GM21423 (cell line): Measurements from ENCODE around the gene CCDC92.

Source experiments
- ATAC-seq: cut with Tn5 transposase; IDR thresholded peaks from one replicate; pipeline ENCODE4 v1.9.1; 2021; ENCODE audit warnings: mild to moderate bottlenecking, moderate library complexity; ENCODE audit not compliant: unreplicated experiment

Gene CCDC92

DNA sequence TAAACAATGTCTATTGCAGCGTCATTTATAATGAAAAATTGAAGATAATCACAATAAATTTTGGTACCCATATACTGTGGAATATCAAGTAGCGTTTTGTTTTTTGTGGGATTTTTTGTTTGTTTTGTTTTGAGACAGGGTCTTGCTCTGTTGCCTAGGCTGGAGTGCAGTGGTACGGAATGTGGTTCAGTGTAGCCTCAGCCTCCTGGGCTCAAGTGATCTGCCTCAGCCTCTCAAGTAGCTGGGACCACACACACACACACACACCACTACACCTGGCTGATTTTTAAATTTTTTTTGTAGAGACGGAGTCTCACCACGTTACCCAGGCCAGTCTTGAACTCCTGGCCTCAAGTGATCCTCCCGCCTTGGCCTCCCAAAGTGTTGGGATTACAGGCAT, 6.9 kb upstream of the CCDC92 start:
- no peak for ATAC-seq

DNA sequence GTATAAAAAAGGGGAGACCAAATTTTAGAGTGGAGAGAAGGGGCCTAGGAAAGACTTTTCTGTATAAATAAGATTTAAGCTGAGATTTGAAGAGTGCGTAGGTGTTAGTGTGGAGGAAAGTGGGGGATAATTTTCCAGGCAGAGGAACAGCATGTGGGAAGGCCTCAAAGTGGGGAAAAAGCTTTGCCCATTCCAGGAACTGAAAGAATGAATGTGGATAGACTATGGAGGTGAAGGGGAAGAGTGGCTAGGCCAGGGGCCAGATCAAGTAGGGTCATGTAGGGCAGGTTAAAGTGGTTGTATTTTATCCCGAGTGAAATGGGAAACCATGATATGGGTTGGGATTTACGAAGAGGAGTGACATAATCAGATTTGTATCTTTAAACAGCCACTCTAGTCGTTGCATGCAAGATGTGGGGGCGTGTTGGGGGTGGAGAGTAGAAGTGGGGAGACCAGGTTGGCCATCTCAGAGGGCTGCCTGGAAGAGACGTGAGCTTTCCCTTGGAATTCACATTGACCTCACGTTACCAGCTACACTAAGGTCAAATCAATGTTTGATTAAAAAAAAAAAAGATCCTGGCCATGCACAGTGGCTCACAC, 3.7 kb upstream of the CCDC92 start:
- no peak for ATAC-seq

DNA sequence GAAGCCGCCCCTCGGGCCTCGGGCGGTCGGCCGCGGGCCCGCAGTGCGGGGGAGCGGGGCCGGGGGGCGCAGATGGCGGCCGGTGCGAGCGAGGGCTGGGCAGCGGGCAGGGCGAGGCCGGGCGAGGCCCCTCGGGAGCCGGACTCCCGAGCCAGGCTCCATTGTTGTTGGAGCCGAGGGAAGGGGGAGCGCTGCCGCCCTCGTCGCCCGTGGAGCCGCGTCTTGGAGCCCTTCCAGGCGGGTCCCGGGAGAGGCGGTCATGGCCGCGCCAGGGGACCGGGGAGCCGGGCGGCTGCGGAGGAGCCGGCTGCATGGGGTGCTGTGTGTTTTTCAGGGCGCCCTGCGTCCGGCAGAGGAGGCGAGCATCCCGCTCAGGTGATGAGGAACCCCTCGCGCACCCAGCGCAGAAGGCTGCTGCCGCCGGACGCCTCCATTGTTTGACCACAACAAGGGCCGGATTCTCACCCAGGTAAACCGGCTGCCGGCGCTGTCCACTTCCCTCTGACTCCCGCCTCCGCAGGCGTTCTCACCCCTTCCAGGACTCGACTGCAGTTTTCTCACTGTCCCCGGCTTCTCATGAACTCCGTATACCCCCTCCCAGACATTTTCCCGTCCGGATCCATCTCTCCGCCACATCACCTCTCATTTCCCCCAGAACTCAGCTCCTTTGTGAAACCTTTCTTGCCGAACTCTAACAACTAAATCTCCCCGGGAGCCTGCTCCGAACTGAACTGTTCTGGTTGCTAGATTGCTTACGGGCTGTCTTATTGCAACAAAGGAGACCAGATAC, 1.1 kb upstream of the CCDC92 start:
- ATAC-seq, result peak; percentile 13

DNA sequence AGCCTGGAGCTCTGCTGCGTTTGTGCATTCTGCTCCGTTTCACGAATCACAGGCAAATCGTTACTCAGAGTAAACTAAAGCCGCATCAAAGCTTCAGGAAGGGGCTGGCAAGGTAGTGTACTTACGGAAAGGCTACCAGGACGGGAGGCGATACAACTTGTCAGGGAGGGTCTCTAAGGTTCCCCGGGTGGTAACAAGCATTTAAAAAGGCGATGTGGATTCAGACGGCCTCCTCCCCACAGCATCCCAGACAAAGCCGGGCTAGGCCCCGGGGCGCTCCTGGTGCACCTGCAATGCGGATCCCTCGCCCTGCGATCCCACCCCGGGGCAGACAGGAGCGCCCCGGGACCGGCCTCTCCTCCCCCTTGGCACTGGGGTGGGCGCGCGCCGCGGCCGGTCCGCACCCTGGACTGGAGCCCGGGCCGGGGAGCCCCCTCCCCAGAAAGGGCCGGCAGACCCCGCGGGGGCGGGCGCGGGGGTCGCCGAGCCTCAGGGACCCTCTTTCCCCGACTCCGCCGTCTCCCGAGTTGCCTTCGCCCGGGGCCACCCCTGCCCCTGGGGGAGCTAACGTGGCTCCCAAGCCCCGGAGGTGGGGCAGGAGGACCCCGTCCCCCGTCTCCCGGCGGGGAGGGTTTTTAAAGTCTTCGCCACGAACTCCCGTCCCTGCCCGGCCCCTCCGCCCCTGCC, 718 bp downstream of the CCDC92 start:
- ATAC-seq, result peak; percentile 5

DNA sequence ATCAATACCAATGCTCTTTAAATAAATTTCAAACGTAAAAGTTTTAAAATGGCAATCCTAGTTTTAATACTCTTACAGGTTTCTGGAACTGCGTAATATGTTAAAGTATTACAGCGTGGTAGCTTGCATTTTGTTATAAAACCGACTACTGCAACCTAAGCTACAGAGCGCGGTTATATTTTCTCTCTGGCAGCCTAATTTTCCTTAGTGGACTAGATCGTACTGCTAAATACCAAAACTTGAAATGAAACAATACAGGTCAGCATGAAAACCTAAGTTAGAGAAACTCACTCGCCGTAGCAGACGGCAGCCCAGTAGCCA, 1.2 kb downstream of the CCDC92 start:
- no peak for ATAC-seq

DNA sequence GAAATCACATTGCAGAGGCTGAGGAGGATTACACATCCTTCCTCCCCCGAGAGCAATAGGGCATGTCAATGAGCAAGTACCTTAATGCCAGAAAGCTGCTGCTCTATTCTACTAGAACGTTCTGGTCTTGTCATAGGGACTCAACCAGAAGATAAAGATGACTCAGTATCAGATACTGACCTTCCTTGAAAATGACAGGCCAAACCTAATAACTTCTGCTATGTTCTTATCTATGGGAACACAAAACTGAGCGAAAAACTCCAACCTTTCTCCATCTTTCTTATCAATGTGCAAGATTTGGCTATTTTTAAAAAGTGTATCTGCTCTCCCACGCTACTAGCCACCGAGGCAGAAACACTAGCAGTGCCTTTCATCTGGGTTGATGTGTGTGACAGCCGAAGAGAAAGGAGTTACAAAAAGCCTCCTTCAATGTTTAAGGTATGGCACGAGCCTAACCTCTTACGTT, 5.5 kb downstream of the CCDC92 start:
- no peak for ATAC-seq

DNA sequence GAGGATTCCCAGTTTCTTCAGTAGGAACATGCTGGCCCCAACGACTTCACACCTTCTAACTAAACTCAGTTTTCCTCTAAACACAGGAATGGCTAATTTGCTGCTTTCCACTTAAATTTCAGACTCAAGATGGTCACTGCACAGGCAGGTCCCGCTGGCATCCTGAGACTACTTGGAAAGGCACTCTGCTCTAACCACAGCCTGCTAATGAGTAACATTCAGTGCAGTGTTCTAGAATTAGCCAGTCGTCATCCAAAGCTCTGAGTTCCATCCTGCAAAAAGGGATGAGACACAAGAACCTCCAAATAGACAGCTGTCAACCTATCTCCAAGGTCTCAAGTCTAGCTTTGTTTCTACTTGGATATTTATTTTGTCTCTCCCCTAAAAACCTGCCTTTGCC, 6.0 kb downstream of the CCDC92 start:
- no peak for ATAC-seq

DNA sequence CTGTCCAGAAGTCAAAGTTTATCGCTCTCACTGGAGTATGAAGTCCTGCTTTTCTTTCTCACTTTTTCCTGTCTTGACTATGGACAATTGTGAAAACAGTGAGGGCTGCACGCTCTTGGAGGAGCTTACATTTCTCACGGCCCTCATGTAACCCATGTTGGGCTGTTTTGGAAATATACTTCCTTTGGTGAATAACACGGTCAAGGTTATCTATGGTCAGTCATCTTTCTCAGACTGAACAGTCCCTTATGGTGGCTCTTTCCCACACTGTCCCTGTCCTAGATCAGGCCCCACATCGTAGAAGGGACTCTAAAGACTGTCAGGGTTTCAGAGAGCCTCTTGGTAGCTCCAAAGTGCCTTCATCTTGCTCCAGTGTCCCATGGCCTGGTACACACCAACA, 7.2 kb downstream of the CCDC92 start:
- no peak for ATAC-seq

DNA sequence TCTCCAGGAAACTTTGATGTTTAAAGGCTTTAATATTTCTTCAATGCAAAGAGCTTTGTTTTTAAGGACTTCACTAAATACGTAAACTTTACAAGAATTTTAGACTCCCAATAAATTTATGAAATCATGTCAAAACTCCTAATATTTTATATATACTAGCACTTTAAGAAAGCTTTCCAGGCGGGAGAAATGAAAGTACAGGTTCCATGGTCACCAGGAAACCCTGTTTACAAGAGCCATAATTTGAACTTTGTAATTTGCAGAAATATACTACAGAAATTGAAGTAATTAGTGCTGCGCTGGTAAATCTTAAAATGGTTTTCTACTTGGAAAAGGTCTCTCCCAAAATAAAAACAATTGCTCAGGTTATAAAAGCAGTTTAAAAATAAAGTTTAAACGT, 8.8 kb downstream of the CCDC92 start:
- no peak for ATAC-seq

DNA sequence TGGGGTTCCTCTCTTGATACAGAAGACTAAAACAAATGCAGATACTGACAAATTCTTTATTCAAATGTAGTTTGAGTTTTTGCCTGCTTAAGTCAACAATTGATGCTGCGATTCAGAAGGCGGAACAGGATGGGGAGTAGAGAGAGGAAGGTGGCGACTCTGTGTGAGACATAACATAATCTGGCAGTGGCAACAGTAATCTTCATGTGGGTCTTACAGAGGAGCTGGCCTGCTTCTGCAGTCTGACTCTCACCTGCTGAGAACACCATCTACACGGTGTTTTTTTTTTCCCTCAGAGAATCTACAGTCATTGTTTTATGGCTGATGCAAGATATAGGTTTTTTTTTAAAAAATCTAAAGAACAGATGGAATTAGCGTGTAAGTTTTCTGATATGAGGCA, 10.1 kb downstream of the CCDC92 start:
- no peak for ATAC-seq

DNA sequence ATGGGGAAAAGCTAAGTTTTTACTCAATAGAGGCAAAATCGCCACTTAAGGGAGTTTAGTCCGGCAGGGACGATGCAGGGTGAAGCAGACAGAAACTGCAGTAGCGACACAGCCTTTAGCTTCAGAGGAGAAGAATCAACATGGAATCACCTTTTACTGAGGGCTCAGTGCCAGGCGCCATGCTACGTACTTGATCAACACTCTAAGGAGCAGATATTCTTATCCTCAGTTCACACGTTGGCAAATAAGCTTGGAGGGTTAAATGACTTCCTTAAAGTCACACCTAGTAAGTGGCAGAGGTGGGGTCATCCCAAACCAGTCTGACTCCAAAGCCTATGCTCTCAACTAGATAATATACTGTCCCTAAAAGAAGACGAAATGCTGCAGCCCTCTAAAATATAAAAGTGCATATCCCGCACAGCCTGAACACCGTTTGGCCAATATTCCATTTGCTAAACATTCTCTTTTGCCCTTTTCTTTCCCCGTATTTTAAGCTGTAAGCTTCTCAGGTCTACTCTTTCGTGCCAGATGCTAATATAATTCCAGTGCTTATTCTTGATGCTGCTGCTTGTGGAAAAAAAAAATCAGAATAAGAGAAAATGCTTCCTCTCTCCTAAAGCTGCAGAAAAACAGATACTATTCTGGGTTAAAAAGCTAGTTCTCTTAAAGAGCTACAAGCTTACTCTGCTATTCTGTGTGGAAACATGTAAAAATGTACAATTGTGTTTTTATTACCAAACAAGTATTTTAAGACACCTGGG, 10.9 kb downstream of the CCDC92 start:
- ATAC-seq, result no peak

DNA sequence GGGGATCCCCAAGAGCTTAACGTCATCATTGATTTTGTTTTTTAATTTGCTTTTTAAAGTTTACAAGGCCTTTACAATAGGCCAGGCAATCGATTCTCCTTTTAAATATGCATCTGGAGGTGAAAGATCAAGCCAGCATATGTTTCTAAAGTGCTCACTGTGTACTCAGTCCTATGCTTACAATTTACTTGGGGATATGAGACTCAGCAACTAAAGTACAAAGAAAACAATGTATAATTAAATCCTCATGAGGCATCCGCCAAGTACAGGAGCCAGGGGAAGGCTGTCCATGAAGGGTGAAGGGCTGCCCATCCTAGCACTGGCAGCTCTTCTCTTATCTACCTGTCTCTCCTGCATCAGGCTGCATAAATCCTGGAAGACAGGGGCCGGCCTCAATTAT, 11.8 kb downstream of the CCDC92 start:
- no peak for ATAC-seq

DNA sequence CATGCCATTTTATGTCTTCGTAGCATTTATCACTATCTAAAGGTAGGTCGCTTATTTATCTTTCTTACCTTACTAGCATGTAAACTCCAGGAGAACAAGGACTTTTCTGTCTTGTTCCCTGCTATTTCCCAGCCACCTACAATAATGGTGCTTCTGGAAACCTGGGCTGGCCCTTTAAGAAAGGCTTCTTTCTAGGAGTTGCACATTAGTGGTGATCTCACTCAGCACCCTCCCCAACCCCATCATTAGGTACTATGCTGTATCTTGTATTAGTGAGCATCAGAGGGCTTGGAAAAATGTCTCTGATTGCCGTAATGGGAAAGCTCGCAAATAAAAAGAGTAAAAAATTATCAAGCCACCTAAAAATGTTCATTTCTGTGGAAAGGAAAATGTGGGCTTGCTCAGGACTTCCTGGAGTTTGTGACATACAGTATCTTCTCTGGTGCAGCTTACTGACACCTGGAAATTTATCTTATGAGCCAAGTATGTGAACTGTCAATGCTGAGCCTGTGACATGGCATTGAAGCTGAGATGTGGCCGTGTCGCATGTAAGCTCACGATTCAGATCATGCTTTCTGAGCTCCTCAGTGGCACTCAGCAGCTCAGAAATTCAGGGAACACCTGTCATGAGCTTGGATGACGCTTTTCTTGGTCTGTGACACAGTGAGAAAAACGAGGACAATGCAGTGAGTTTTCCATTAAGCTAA, 12.4 kb downstream of the CCDC92 start:
- ATAC-seq, result no peak

DNA sequence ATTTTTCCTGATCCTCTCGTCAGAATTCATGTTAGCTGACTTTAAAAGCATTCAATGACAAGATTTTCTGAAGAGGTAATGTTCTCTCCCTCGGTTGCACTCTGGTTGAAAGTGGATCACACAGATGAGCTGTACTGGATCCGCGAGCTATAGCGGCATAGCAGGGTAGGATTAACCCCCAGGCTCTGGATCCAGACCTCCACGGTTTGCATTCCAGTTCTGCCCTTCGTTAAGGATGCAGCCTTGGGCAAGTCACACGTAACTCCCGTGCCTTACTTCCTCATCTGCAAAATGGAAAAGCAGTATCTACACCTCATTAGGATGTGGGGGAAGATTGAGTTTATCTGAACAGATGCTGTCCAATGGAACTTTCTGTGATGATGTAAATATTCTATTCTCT, 13.8 kb downstream of the CCDC92 start:
- ATAC-seq, result no peak

DNA sequence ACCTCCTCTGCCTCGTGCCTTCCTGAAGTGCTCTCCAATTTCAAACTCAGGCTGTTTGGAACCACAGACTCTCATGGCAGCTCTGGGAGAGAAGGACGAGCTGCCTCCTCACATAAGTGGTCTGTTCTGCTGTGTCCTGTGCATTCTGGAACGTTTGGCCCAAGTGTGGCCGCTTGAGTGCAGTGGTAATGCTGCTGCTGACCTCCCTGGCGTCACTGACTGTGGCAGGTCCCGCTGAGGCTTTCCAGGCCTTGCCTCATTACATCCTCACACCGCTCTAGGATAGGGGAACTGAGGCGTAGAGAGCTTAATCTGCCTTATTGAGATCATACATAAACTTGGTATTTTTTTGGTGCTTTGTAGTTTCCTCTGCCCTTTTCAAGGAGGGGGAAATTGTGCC, 14.2 kb downstream of the CCDC92 start:
- no peak for ATAC-seq

DNA sequence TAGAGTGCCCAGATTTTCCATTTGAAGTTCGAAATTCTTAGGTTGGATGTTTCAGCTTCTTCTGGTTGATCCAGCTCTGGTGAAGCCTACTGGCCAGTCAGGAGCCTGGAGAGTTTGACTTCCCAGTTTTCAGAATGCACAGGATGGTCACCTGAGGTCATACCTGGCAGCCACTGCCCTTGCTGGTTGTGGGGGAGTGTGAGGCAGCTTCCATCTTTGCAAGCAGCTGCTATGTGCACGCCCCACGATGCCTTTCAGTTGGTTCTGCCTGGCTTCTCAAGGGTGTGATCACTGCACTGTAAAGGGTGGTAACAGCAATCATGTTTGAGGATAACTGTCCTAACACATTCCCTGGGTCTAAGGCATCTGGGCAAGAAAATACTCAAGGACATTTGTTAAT, 15.4 kb downstream of the CCDC92 start:
- no peak for ATAC-seq

DNA sequence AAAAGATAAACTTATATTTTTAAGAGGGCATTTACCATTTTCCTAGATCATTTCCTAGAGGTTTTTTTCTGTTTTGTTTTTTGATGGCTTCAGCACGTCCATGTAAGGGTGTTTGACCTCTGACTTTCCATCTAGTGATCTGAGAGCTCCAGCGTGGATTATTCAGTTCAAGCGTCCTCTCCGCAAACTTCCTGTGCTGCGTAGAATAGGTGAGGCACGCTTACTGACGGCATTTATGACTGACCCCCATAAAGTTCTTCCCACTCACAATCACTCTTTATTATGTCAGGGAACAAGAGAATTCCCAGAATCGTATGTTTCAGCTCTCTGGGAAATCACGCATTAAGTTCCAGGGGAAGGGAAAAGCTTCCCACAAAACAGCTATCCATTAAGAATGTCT, 16.4 kb downstream of the CCDC92 start:
- no peak for ATAC-seq

DNA sequence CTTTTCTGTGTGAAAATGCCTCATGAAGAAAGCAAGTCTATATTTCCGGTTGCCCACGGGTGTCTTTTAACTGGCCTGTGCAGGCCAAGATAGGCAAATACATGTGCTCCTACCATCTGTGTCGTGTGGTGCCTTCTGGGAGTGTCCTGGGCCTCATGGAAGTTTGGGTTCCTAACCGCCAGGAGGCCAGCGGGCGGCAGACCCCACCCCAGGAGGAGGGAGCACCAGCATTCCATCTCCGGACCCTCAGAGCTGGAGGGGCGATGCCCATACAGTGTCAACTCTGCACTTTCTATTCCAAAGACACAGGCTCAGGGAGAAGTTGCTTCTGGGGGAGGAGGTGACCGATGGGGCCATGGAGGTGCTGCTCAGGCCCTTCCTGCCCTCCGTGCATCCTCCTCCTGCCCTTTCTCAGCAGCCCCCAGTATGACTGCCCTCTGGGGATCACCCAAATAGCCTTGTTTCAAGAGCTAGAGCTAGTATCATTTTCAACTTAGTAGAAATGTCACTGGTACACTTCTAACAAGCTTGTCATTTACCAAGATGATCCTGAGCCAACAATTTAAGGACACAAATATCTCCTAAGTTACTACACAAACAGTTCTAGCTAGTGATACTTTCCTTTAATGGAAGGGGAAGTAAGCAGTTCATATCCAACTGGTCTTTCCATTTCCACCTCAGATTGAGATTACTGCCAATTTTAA, 17.8 kb downstream of the CCDC92 start:
- no peak for ATAC-seq

DNA sequence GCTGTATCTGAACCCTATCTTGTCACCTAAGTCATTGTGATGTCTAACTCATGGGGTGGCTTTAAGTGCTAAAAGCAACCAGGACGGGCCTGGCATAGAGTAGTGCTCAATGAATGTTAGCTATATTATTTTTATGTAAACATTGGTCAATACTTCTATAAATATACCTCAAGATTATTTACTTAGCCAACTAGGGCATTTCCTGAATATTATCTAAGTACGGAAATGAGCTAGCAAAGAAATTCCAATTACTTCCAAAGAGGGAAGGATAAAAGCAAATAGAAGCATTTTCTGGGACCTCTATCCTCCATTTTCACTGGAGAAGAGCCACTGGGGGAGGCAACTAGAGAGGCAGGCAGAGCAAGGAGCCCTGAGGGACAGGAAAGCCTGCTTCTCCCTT, 20.6 kb downstream of the CCDC92 start:
- no peak for ATAC-seq

DNA sequence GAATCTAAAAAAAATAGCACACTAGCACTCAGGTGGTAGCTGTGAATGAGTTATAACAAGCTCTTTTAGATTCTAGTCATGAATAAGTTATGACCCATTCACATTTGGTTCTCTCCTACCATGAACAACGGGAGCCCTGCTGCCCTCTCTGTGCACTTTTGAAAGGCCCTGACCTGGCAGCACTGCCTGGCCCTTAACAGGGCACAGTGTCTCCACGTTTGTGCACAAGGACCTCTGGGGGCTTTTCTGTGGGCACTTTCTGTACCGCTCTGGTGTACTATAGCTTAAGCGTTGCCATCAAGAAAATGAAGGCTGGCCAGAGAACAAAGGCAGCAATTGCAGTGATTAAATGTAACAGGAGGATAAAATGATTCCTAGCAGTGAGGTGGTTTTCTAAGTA, 21.2 kb downstream of the CCDC92 start:
- no peak for ATAC-seq
